H1 (cell line): ENCODE results near the gene RBM19. TPM values are rescaled to one million over a fixed set of nuclear protein-coding genes. Genes with fewer than 3 reads are reported as not detected.

ENCODE experiments used
- CTCF ChIA-PET: fragments of 300-600 bp; sonication (Branson Sonifier 250); formaldehyde crosslinking; loops from one replicate; lab custom pipeline; 2021; ENCODE audit not compliant: partially characterized antibody; lab: Charles Lee
- POLR2A ChIA-PET: fragments of 300-600 bp; sonication (Branson Sonifier 250); formaldehyde crosslinking; loops from one replicate; lab custom pipeline; 2021; ENCODE audit warnings: inconsistent platforms; ENCODE audit not compliant: partially characterized antibody; lab: Charles Lee
- DNase-seq, 2 experiments: peaks; one replicate each; pipeline versions ENCODE4 v3.0.0 to v3.0.0-alpha.2; 2010 to 2022; ENCODE audit warnings: low spot score in 2 of 2, low read depth in 1 of 2, mixed read lengths in 1 of 2
- FAIRE-seq: peaks from 2 replicates; lab custom pipeline; 2011; peaks lifted over from hg19 to GRCh38; lab: Jason Lieb, UNC
- H2AFZ ChIP-seq: 2 replicates; pipeline ENCODE4 v1.8.1; 2012; ENCODE audit warnings: low read length, inconsistent platforms
- H2AK5ac ChIP-seq: 2 replicates; pipeline ENCODE4 v1.6.1; 2013; ENCODE audit warnings: low read depth, low read length
- H2BK120ac ChIP-seq: replicated peaks from 2 replicates; pipeline ENCODE3; 2013; ENCODE audit warnings: low read depth, low read length, inconsistent platforms
- H2BK12ac ChIP-seq: 2 replicates; pipeline ENCODE4 v1.6.1; 2013; ENCODE audit warnings: low read depth, low read length
- H2BK15ac ChIP-seq: 2 replicates; pipeline ENCODE4 v1.6.1; 2013; ENCODE audit warnings: low read length
- H2BK20ac ChIP-seq: 2 replicates; pipeline ENCODE4 v1.6.1; 2013; ENCODE audit warnings: low read length
- H2BK5ac ChIP-seq: 2 replicates; pipeline ENCODE4 v1.6.1; 2013; ENCODE audit warnings: low read depth, low read length
- H3K14ac ChIP-seq: 2 replicates; pipeline ENCODE4 v1.6.1; 2013; ENCODE audit warnings: inconsistent platforms; ENCODE audit not compliant: insufficient read length
- H3K18ac ChIP-seq: 2 replicates; pipeline ENCODE4 v1.6.1; 2013; ENCODE audit warnings: low read length; ENCODE audit errors: extremely low read depth
- H3K23ac ChIP-seq: 2 replicates; pipeline ENCODE4 v1.6.1; 2013; ENCODE audit warnings: inconsistent platforms; ENCODE audit not compliant: insufficient read length
- H3K23me2 ChIP-seq: 2 replicates; pipeline ENCODE4 v1.6.1; 2013; ENCODE audit warnings: low read depth, low read length
- H3K27ac ChIP-seq: 2 replicates; pipeline ENCODE4 v1.6.1; 2011; ENCODE audit warnings: low read depth, low read length, inconsistent platforms
- H3K27me3 ChIP-seq, 4 experiments: replicated peaks in 1 of 4; 1 replicate in 1 of 4; 2 replicates in 3 of 4; pipeline versions ENCODE4 v1.6.1 to v1.8.1; 2011 to 2013; ENCODE audit warnings: low read length in 3 of 4, mild to moderate bottlenecking in 3 of 4, inconsistent platforms in 2 of 4, mixed read lengths in 2 of 4, moderate library complexity in 1 of 4; ENCODE audit not compliant: control insufficient read depth in 3 of 4, insufficient read depth in 3 of 4; ENCODE audit errors: extremely low read depth in 1 of 4
- H3K36me3 ChIP-seq, 4 experiments: 2 replicates each; pipeline versions ENCODE4 v1.6.1 to v1.8.1; 2011 to 2013; ENCODE audit warnings: mild to moderate bottlenecking in 4 of 4, low read length in 3 of 4, moderate library complexity in 2 of 4, control low read depth in 1 of 4, inconsistent platforms in 1 of 4; ENCODE audit not compliant: insufficient read depth in 4 of 4, control insufficient read depth in 2 of 4
- H3K4ac ChIP-seq: replicated peaks from 2 replicates; pipeline ENCODE3; 2013; ENCODE audit warnings: low read length, low read depth, mixed read lengths, inconsistent platforms; ENCODE audit not compliant: insufficient read length
- H3K4me1 ChIP-seq, 4 experiments: replicated peaks in 1 of 4; 1 replicate in 1 of 4; 2 replicates in 3 of 4; pipeline versions ENCODE4 v1.6.1 to v1.8.1; 2011 to 2013; ENCODE audit warnings: low read length in 3 of 4, inconsistent platforms in 2 of 4, mixed read lengths in 1 of 4; ENCODE audit not compliant: insufficient read depth in 4 of 4, control insufficient read depth in 3 of 4
- H3K4me2 ChIP-seq, 2 experiments: 2 replicates each; pipeline versions ENCODE4 v1.6.1 to v1.8.1; 2011 to 2013; ENCODE audit warnings: low read depth in 2 of 2, low read length in 2 of 2, control low read depth in 1 of 2, inconsistent platforms in 1 of 2, mild to moderate bottlenecking in 1 of 2; ENCODE audit not compliant: insufficient read depth in 1 of 2
- H3K4me3 ChIP-seq, 4 experiments: fragments of 200-600, 300-600 bp in 1 of 4; sonication (generic), shearing (Covaris generic), sonication (Bioruptor Twin) in 1 of 4; 2 replicates each; pipeline versions ENCODE4 v1.5.1 to v1.8.1; 2011 to 2016; ENCODE audit warnings: low read length in 4 of 4, low read depth in 3 of 4, control low read depth in 2 of 4, inconsistent platforms in 2 of 4, mild to moderate bottlenecking in 2 of 4, mixed read lengths in 1 of 4, moderate library complexity in 1 of 4; ENCODE audit not compliant: insufficient read depth in 2 of 4; ENCODE audit errors: extremely low read depth in 1 of 4
- H3K56ac ChIP-seq: replicated peaks from 2 replicates; pipeline ENCODE3; 2013; ENCODE audit warnings: low read depth, mild to moderate bottlenecking, mixed read lengths, low read length, inconsistent platforms; ENCODE audit not compliant: insufficient read length
- H3K79me1 ChIP-seq: 2 replicates; pipeline ENCODE4 v1.6.1; 2013; ENCODE audit warnings: low read depth, low read length, control low read depth
- H3K79me2 ChIP-seq, 2 experiments: 2 replicates each; pipeline versions ENCODE4 v1.6.1 to v1.8.1; 2012 to 2013; ENCODE audit warnings: low read length in 2 of 2, mild to moderate bottlenecking in 2 of 2, inconsistent platforms in 1 of 2; ENCODE audit not compliant: insufficient read depth in 2 of 2, control insufficient read depth in 1 of 2
- H3K9ac ChIP-seq, 4 experiments: replicated peaks in 1 of 4; 1 replicate in 1 of 4; 2 replicates in 3 of 4; pipeline versions ENCODE4 v1.6.1 to v1.8.1; 2011 to 2013; ENCODE audit warnings: low read depth in 3 of 4, low read length in 3 of 4, control low read depth in 2 of 4, mild to moderate bottlenecking in 2 of 4, moderate library complexity in 2 of 4, inconsistent platforms in 1 of 4; ENCODE audit errors: extremely low read depth in 1 of 4
- H3K9me3 ChIP-seq, 2 experiments: 2 replicates each; pipeline versions ENCODE4 v1.6.1 to v1.8.1; 2012 to 2013; ENCODE audit warnings: mild to moderate bottlenecking in 2 of 2, moderate library complexity in 2 of 2, control low read depth in 1 of 2, inconsistent platforms in 1 of 2, low read depth in 1 of 2, low read length in 1 of 2, mixed read lengths in 1 of 2; ENCODE audit not compliant: insufficient read depth in 2 of 2
- H4K20me1 ChIP-seq, 2 experiments: replicated peaks in 1 of 2; 2 replicates each; pipeline versions ENCODE3 to v1.8.1; 2011 to 2013; ENCODE audit warnings: inconsistent platforms in 2 of 2, low read length in 2 of 2, mild to moderate bottlenecking in 1 of 2; ENCODE audit not compliant: insufficient read depth in 2 of 2, control insufficient read depth in 1 of 2
- H4K5ac ChIP-seq: 2 replicates; pipeline ENCODE4 v1.6.1; 2013; ENCODE audit warnings: low read length, low read depth, mixed read lengths, inconsistent platforms; ENCODE audit not compliant: insufficient read length
- H4K8ac ChIP-seq: 2 replicates; pipeline ENCODE4 v1.8.0; 2013; ENCODE audit warnings: mild to moderate bottlenecking, moderate library complexity, low read length, inconsistent platforms; ENCODE audit not compliant: insufficient read depth; ENCODE audit errors: extremely low read depth
- H4K91ac ChIP-seq: replicated peaks from 2 replicates; pipeline ENCODE3; 2013; ENCODE audit warnings: low read length, mixed read lengths, inconsistent platforms; ENCODE audit not compliant: insufficient read length
- CHD2 ChIP-seq: IDR thresholded peaks from 2 replicates; pipeline ENCODE4 v1.6.1; 2012; ENCODE audit warnings: low read length, improper control_type of control experiment
- HDAC6 ChIP-seq: IDR thresholded peaks from one replicate; pipeline ENCODE4 v1.7.1; 2012; ENCODE audit warnings: low read depth, mild to moderate bottlenecking, inconsistent platforms, low read length, moderate library complexity
- JUND ChIP-seq: IDR thresholded peaks from 2 replicates; pipeline ENCODE4 v1.6.1; 2011; ENCODE audit warnings: mild to moderate bottlenecking, improper control_type of control experiment, low read length
- KDM4A ChIP-seq: IDR thresholded peaks from one replicate; pipeline ENCODE4 v1.7.1; 2012; ENCODE audit warnings: low read depth, mild to moderate bottlenecking, moderate library complexity, low read length, inconsistent platforms; ENCODE audit not compliant: severe bottlenecking
- POLR2A ChIP-seq, 2 experiments: IDR thresholded peaks; 1 replicate in 1 of 2; 2 replicates in 1 of 2; pipeline ENCODE4 v1.6.1; 2011; ENCODE audit warnings: low read depth in 2 of 2, low read length in 2 of 2, mild to moderate bottlenecking in 2 of 2; ENCODE audit errors: control extremely low read depth in 1 of 2
- RAD21 ChIP-seq, 2 experiments: IDR thresholded peaks in 1 of 2; conservative IDR thresholded peaks in 1 of 2; 2 replicates each; pipeline ENCODE4 v1.6.1; 2011; ENCODE audit warnings: low read depth in 2 of 2, low read length in 2 of 2, improper control_type of control experiment in 1 of 2, inconsistent platforms in 1 of 2, mild to moderate bottlenecking in 1 of 2, moderate library complexity in 1 of 2
- RXRA ChIP-seq: IDR thresholded peaks from 2 replicates; pipeline ENCODE4 v1.6.1; 2011; ENCODE audit warnings: low read depth, mild to moderate bottlenecking, low read length, moderate library complexity; ENCODE audit not compliant: insufficient read depth
- SIX5 ChIP-seq: IDR thresholded peaks from 2 replicates; pipeline ENCODE4 v1.6.1; 2011; ENCODE audit warnings: mild to moderate bottlenecking, low read depth, low read length
- SP1 ChIP-seq: IDR thresholded peaks from 2 replicates; pipeline ENCODE4 v1.6.1; 2011; ENCODE audit warnings: low read depth, low read length
- SP2 ChIP-seq: IDR thresholded peaks from 2 replicates; pipeline ENCODE4 v1.6.1; 2012; ENCODE audit warnings: mild to moderate bottlenecking, low read length, inconsistent platforms
- SRF ChIP-seq: IDR thresholded peaks from 2 replicates; pipeline ENCODE4 v1.6.1; 2011; ENCODE audit warnings: mild to moderate bottlenecking, low read depth, low read length, moderate library complexity
- TCF12 ChIP-seq: IDR thresholded peaks from 2 replicates; pipeline ENCODE4 v1.6.1; 2011; ENCODE audit warnings: low read depth, mild to moderate bottlenecking, low read length
- WGBS, 2 experiments: shearing (Covaris generic) in 1 of 2; methylation state at CpG; one replicate each; pipeline versions ENCODE4 v1.1.6 to v1.1.7; 2013 to 2015; ENCODE audit warnings: low lambda C conversion rate in 2 of 2, mixed read lengths in 2 of 2, inconsistent platforms in 1 of 2, low coverage in 1 of 2, missing lambda C conversion rate in 1 of 2; ENCODE audit not compliant: insufficient replicate concordance in 2 of 2, insufficient coverage in 1 of 2, insufficient read length in 1 of 2; ENCODE audit errors: extremely low coverage in 1 of 2, missing lambda C conversion rate in 1 of 2; 5-methylcytosine and 5-hydroxymethylcytosine counted together
- polyA plus RNA-seq, 7 experiments: library from polyadenylated mRNA; depleted of rRNA in 3 of 7; stranded (reverse) in 5 of 7; unstranded in 2 of 7; fragments of >200 nt in 5 of 7; fragments of 200-250 nt in 2 of 7; gene quantifications; 1 replicate in 5 of 7; 2 replicates in 1 of 7; 4 replicates in 1 of 7; pipeline versions ENCODE4 v1.2.1 to v1.2.3, GENCODE V29; 2011 to 2013; ENCODE audit warnings: missing spikeins in 2 of 7, mixed read lengths in 2 of 7
- total RNA-seq: library from RNA; stranded (reverse); fragmentation: NEBNext Ultra II Directional; extraction: Animal tissue kit (Norgen Biotek cat#: 25700); gene quantifications from 2 replicates; pipeline ENCODE4 v1.2.1, GENCODE V29; 2021

Gene RBM19
- total and polyA plus RNA-seq, 2 of the 8 experiments (the other 6 are each of a cell fraction or from before 2014, with no cell fraction given): 23.4 to 61.9 TPM

DNA sequence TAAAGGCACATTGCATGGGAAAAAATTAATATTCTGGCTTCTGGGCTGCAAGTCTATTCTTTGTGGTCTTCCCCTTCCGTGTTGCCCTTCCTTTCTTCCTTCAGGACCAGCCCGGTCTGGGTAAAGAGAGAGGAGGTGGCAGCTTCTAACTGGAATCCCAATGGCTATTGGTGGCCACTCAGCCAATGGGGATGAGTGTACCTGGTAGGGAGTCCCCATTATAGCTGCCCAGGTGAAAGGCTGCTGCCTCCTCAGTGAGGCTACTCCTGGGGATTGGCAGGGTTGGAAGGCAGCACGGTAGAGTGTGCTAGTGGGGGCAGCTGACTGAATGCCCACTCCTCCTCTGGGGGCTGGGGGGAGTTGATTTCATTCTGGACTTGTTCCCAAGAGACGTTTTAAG, 112.6 kb downstream of the RBM19 start:
- Histone ChIP-seq H3K23me2 (no peaks in the 10 kb centered on the region), H4K91ac (no peak overlapping the region), H3K4me1 (peaks cover 0 to 3% (median 0%) of the 10 kb centered on the region in 4 experiments; a peak in 1 of 7 replicates), H3K23ac (no peak overlapping the region), H3K36me3 (peaks cover 0 to 6% (median 3%) of the 10 kb centered on the region in 4 experiments; a peak in 3 of 8 replicates), H4K5ac (no peak overlapping the region), H2BK12ac (no peak overlapping the region), H3K14ac (no peak overlapping the region), H2BK15ac (no peak overlapping the region), H2BK5ac (no peak overlapping the region), H3K79me2 (no peaks in the 10 kb centered on the region), H3K27ac (no peak overlapping the region), H3K9ac (no peak overlapping the region; a peak in 1 of 7 replicates), H2AK5ac (no peak overlapping the region), H3K18ac (no peak overlapping the region), H4K8ac (no peak overlapping the region), H3K4me2 (no peak overlapping the region), H3K79me1 (no peaks in the 10 kb centered on the region), H2BK20ac (no peak overlapping the region), H4K20me1 (peaks cover 2% of the 10 kb centered on the region in 2 experiments), H3K27me3 (no peaks in the 10 kb centered on the region), H2AFZ (no peak overlapping the region), H3K9me3 (no peaks in the 10 kb centered on the region), H3K4ac (no peak overlapping the region), H2BK120ac (no peak overlapping the region), H3K4me3 (no peak overlapping the region), H3K56ac (no peak overlapping the region)
- WGBS, 2 experiments: 61% methylated on average over 3 of the region's 4 CpGs; no CpG with 5 or more reads in 1 of the 2 experiments
- FAIRE-seq (no peak), DNase-seq (no peak)
- TF ChIP-seq RXRA: no peak
- no peak for TF ChIP-seq KDM4A
- TF ChIP-seq TCF12: no peak
- no peak for TF ChIP-seq POLR2A (IDR thresholded peaks at IDR 0.05; ENCODE audit: control extremely low read depth in 1 of 2, low read depth in 2 of 2, low read length in 2 of 2)
- TF ChIP-seq SRF: no peak
- TF ChIP-seq SIX5: no peak
- no peak for TF ChIP-seq HDAC6
- TF ChIP-seq SP2: no peak
- no peak for TF ChIP-seq SP1
- no peak for TF ChIP-seq CHD2
- no peak for TF ChIP-seq JUND
- no peak for TF ChIP-seq RAD21 (IDR thresholded peaks at IDR 0.05 in 1 of 2, conservative IDR thresholded peaks at IDR 0.05 in 1 of 2; ENCODE audit: low read depth in 2 of 2, low read length in 2 of 2)
- ChIA-PET CTCF (interaction anchor here (0.9 to 2.4 kb wide), 8 partner anchors 10 to 66 kb away, joined by 3 to 8 read pairs (median 4); no protein-coding TSS in a partner anchor), POLR2A (interaction anchor here (1.4 kb wide), 1 partner anchor 9 kb away, joined by 5 read pairs; no protein-coding TSS in a partner anchor)
